Muscle layer of duodenum (tissue), 2 donors: ENCODE results near the gene TTC7B.

Experiments used
- H3K27ac ChIP-seq: one replicate; pipeline ENCODE4 v1.7.0; 2013; ENCODE audit warnings: mild to moderate bottlenecking, low read length
- H3K27me3 ChIP-seq: one replicate; pipeline ENCODE4 v1.7.0; 2013; ENCODE audit warnings: low read depth, mild to moderate bottlenecking, control low read depth, low read length
- H3K36me3 ChIP-seq, 2 donors: one replicate each; pipeline ENCODE4 v1.7.0; 2013; ENCODE audit warnings: low read length in 2 of 2, control low read depth in 1 of 2, mild to moderate bottlenecking in 1 of 2; ENCODE audit not compliant: insufficient read depth in 2 of 2, control insufficient read depth in 1 of 2
- H3K4me1 ChIP-seq, 2 donors: one replicate each; pipeline ENCODE4 v1.7.0; 2013; ENCODE audit warnings: low read length in 2 of 2, mild to moderate bottlenecking in 2 of 2, control low read depth in 1 of 2, moderate library complexity in 1 of 2; ENCODE audit not compliant: insufficient read depth in 2 of 2, control insufficient read depth in 1 of 2
- H3K4me3 ChIP-seq, 2 donors: one replicate each; pipeline ENCODE4 v1.7.0; 2013; ENCODE audit warnings: low read length in 2 of 2, low read depth in 1 of 2, mild to moderate bottlenecking in 1 of 2
- H3K9me3 ChIP-seq, 2 donors: one replicate each; pipeline ENCODE4 v1.7.0; 2013; ENCODE audit warnings: low read length in 2 of 2, control low read depth in 1 of 2, mild to moderate bottlenecking in 1 of 2; ENCODE audit not compliant: control insufficient read depth in 1 of 2
- donor health status: healthy.

Gene TTC7B

GRCh38 chr14:90611936-90612335 is 204.3 kb downstream of the TTC7B start:
- Histone ChIP-seq H3K4me3 (no peak overlapping the region), H3K4me1 (peaks cover 0 to 7% of the 10 kb centered on the region in 2 donors), H3K36me3 (peaks cover 0 to 5% of the 10 kb centered on the region in 2 donors), H3K27me3 (no peaks in the 10 kb centered on the region), H3K27ac (no peak overlapping the region), H3K9me3 (no peaks in the 10 kb centered on the region)

GRCh38 chr14:90611501-90611900 is 204.7 kb downstream of the TTC7B start:
- H3K9me3 ChIP-seq: no peaks in the 10 kb centered on the region
- no peak overlapping the region for H3K27ac ChIP-seq
- no peak overlapping the region for H3K4me3 ChIP-seq

GRCh38 chr14:90610346-90611040 is 205.7 kb downstream of the TTC7B start:
- peaks cover 0 to 7% of the 10 kb centered on the region in 2 donors for H3K4me1 ChIP-seq
- no peak overlapping the region for H3K4me3 ChIP-seq
- peaks cover 0 to 5% of the 10 kb centered on the region in 2 donors for H3K36me3 ChIP-seq
- H3K27ac ChIP-seq: no peak overlapping the region
- H3K27me3 ChIP-seq: no peaks in the 10 kb centered on the region
- H3K9me3 ChIP-seq: no peaks in the 10 kb centered on the region

More at GRCh38 chr14:90611501-90611900, 204.7 kb downstream of the TTC7B start:
- H3K36me3 ChIP-seq: peaks cover 0 to 5% of the 10 kb centered on the region in 2 donors
- H3K27me3 ChIP-seq: no peaks in the 10 kb centered on the region
- H3K4me1 ChIP-seq: peaks cover 0 to 7% of the 10 kb centered on the region in 2 donors

- Histone ChIP-seq H3K27me3 (no peaks in the 10 kb centered on the region), H3K36me3 (peaks cover 0 to 5% of the 10 kb centered on the region in 2 donors), H3K27ac (no peak overlapping the region), H3K4me3 (no peak overlapping the region), H3K9me3 (no peaks in the 10 kb centered on the region), H3K4me1 (peaks cover 0 to 7% of the 10 kb centered on the region in 2 donors)
These were observed 206.9 kb downstream of the TTC7B start for GRCh38 chr14:90609376-90609775.

GRCh38 chr14:90608929-90609341 is 207.3 kb downstream of the TTC7B start:
- no peak overlapping the region for H3K27ac ChIP-seq
- peaks cover 0 to 7% of the 10 kb centered on the region in 2 donors for H3K4me1 ChIP-seq
- H3K36me3 ChIP-seq: peaks cover 0 to 5% of the 10 kb centered on the region in 2 donors
- H3K9me3 ChIP-seq: no peaks in the 10 kb centered on the region
- H3K4me3 ChIP-seq: no peak overlapping the region
- H3K27me3 ChIP-seq: no peaks in the 10 kb centered on the region

GRCh38 chr14:90608281-90608680 is 207.9 kb downstream of the TTC7B start:
- Histone ChIP-seq H3K27ac (no peak overlapping the region), H3K27me3 (no peaks in the 10 kb centered on the region), H3K4me1 (peaks cover 0 to 7% of the 10 kb centered on the region in 2 donors), H3K4me3 (no peak overlapping the region), H3K9me3 (no peaks in the 10 kb centered on the region), H3K36me3 (peaks cover 0 to 5% of the 10 kb centered on the region in 2 donors)

- Histone ChIP-seq H3K27me3 (no peaks in the 10 kb centered on the region), H3K27ac (no peak overlapping the region), H3K4me3 (no peak overlapping the region), H3K36me3 (peaks cover 0 to 5% of the 10 kb centered on the region in 2 donors), H3K4me1 (peaks cover 0 to 7% of the 10 kb centered on the region in 2 donors), H3K9me3 (no peaks in the 10 kb centered on the region)
These were observed 209.1 kb downstream of the TTC7B start for GRCh38 chr14:90607141-90607540.

GRCh38 chr14:90606434-90606833 is 209.8 kb downstream of the TTC7B start:
- no peaks in the 10 kb centered on the region for H3K27me3 ChIP-seq
- H3K27ac ChIP-seq: no peak overlapping the region

GRCh38 chr14:90605430-90605829 is 210.8 kb downstream of the TTC7B start:
- Histone ChIP-seq H3K27ac (no peak overlapping the region), H3K4me1 (peaks cover 0 to 7% of the 10 kb centered on the region in 2 donors), H3K36me3 (peaks cover 0 to 5% of the 10 kb centered on the region in 2 donors), H3K4me3 (no peak overlapping the region), H3K9me3 (no peaks in the 10 kb centered on the region), H3K27me3 (no peaks in the 10 kb centered on the region)

More at GRCh38 chr14:90606434-90606833, 209.8 kb downstream of the TTC7B start:
- H3K4me3 ChIP-seq: no peak overlapping the region
- H3K36me3 ChIP-seq: peaks cover 0 to 5% of the 10 kb centered on the region in 2 donors
- peaks cover 0 to 7% of the 10 kb centered on the region in 2 donors for H3K4me1 ChIP-seq
- H3K9me3 ChIP-seq: no peaks in the 10 kb centered on the region

- Histone ChIP-seq H3K27me3 (no peaks in the 10 kb centered on the region), H3K36me3 (peaks cover 0 to 5% of the 10 kb centered on the region in 2 donors), H3K4me3 (no peak overlapping the region), H3K27ac (no peak overlapping the region), H3K4me1 (peaks cover 0 to 8% of the 10 kb centered on the region in 2 donors), H3K9me3 (no peaks in the 10 kb centered on the region)
These were observed 211.9 kb downstream of the TTC7B start for GRCh38 chr14:90604356-90604755.

GRCh38 chr14:90603841-90604240 is 212.4 kb downstream of the TTC7B start:
- H3K27me3 ChIP-seq: no peaks in the 10 kb centered on the region
- no peak overlapping the region for H3K4me3 ChIP-seq
- peaks cover 0 to 5% of the 10 kb centered on the region in 2 donors for H3K36me3 ChIP-seq
- no peaks in the 10 kb centered on the region for H3K9me3 ChIP-seq
- peaks cover 0 to 4% of the 10 kb centered on the region in 2 donors for H3K4me1 ChIP-seq
- H3K27ac ChIP-seq: no peak overlapping the region
